ENCODE data around the gene RWDD3.

Gene RWDD3

DNA sequence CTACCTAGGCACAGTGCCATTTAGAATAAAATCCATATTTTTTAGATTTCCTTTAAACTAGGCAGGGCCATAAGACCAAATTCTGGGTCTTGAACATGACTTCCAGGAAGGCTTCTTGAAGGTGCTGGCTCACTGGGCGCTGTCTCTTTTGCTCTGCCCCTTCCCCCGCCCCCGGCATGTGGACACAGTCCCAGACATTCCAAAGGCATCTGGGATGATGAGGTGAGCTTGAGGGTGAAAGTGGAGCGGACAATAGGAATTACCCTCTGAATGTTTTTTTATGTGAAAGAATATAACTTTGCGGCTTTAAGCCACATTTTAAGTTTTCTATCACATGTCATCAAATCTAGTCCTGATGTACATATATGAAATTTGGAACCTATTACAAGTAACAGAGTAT, 29.4 kb downstream of the RWDD3 start (continued):
- TF ChIP-seq ISL1 (CRISPR knock-in tag; IDR thresholded peaks at IDR 0.05), result no peak

DNA sequence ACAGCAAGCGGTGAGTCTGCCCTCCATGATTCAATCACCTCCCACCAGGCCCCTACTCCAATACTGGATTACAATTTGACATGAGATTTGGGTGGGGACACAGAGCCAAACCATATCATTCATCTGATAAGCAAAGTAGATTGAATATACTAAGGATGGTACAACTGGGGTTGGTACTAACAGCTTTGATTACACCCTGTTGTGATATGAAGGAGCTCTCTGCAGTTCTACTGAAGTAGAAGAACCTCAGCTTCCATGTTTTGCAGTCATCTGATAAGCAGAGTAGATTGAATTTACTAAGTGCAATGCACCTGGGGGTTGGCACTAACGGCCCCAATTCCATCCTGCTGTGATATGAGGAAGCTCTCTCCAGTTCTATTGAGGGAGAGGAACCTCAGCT, 31.1 kb downstream of the RWDD3 start:
- ATAC-seq, result no peak
- TF ChIP-seq OSR1 (CRISPR knock-in tag; IDR thresholded peaks at IDR 0.05), result no peak
- no peak for TF ChIP-seq ESRRG (CRISPR knock-in tag; IDR thresholded peaks at IDR 0.05)
- no peak for TF ChIP-seq ARNTL (CRISPR knock-in tag; IDR thresholded peaks at IDR 0.05; ENCODE audit: borderline replicate concordance, low read depth)
- no peak for TF ChIP-seq BACH2 (CRISPR knock-in tag; IDR thresholded peaks at IDR 0.05; ENCODE audit: borderline replicate concordance)
- TF ChIP-seq TCF4 (CRISPR knock-in tag; IDR thresholded peaks at IDR 0.05; ENCODE audit: borderline replicate concordance), result no peak
- no peak for TF ChIP-seq GLIS3 (CRISPR knock-in tag; IDR thresholded peaks at IDR 0.05)

DNA sequence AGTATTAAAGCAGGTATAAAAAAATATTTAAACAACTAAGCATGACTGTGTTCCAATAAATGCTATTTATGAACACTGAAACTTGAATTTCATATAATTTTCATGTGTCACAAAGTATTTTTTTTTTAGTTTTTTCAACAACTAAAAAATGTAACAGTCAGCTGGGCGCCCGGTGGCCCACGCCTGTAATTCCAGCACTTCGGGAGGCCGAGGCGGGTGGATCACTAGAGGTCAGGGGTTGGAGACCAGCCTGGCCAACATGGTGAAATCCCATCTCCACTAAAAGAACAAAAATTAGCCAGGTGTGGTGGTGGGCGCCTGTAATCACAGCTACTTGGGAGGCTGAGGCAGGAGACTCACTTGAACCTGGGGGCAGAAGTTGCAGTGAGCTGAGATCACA, 42.4 kb downstream of the RWDD3 start:
- TF ChIP-seq, protein P1, sequence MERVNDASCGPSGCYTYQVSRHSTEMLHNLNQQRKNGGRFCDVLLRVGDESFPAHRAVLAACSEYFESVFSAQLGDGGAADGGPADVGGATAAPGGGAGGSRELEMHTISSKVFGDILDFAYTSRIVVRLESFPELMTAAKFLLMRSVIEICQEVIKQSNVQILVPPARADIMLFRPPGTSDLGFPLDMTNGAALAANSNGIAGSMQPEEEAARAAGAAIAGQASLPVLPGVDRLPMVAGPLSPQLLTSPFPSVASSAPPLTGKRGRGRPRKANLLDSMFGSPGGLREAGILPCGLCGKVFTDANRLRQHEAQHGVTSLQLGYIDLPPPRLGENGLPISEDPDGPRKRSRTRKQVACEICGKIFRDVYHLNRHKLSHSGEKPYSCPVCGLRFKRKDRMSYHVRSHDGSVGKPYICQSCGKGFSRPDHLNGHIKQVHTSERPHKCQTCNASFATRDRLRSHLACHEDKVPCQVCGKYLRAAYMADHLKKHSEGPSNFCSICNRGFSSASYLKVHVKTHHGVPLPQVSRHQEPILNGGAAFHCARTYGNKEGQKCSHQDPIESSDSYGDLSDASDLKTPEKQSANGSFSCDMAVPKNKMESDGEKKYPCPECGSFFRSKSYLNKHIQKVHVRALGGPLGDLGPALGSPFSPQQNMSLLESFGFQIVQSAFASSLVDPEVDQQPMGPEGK (CRISPR knock-in tag; IDR thresholded peaks at IDR 0.05; ENCODE audit: borderline replicate concordance), result no peak
- no peak for TF ChIP-seq ZNF8 (CRISPR knock-in tag; IDR thresholded peaks at IDR 0.05)
- no peak for TF ChIP-seq SNAI2 (CRISPR knock-in tag; IDR thresholded peaks at IDR 0.05)
- no peak for TF ChIP-seq ESRRG (CRISPR knock-in tag; IDR thresholded peaks at IDR 0.05)
- TF ChIP-seq, protein P2, sequence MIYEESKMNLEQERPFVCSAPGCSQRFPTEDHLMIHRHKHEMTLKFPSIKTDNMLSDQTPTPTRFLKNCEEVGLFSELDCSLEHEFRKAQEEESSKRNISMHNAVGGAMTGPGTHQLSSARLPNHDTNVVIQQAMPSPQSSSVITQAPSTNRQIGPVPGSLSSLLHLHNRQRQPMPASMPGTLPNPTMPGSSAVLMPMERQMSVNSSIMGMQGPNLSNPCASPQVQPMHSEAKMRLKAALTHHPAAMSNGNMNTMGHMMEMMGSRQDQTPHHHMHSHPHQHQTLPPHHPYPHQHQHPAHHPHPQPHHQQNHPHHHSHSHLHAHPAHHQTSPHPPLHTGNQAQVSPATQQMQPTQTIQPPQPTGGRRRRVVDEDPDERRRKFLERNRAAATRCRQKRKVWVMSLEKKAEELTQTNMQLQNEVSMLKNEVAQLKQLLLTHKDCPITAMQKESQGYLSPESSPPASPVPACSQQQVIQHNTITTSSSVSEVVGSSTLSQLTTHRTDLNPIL (CRISPR knock-in tag; IDR thresholded peaks at IDR 0.05; ENCODE audit: low read depth), result no peak
- TF ChIP-seq ISL1 (CRISPR knock-in tag; IDR thresholded peaks at IDR 0.05), result no peak
- no peak for TF ChIP-seq ZNF70 (CRISPR knock-in tag; IDR thresholded peaks at IDR 0.05)
- TF ChIP-seq BACH2 (CRISPR knock-in tag; IDR thresholded peaks at IDR 0.05; ENCODE audit: borderline replicate concordance), result no peak
- no peak for TF ChIP-seq ZNF565 (CRISPR knock-in tag; conservative IDR thresholded peaks at IDR 0.05; ENCODE audit: low read depth)
- TF ChIP-seq ZC3H10 (CRISPR knock-in tag; IDR thresholded peaks at IDR 0.05), result no peak
- no peak for TF ChIP-seq TOX (CRISPR knock-in tag; IDR thresholded peaks at IDR 0.05; ENCODE audit: borderline replicate concordance)
- TF ChIP-seq ARNTL (CRISPR knock-in tag; IDR thresholded peaks at IDR 0.05; ENCODE audit: borderline replicate concordance, low read depth), result no peak
- no peak for TF ChIP-seq PPARA (CRISPR knock-in tag; IDR thresholded peaks at IDR 0.05; ENCODE audit: borderline replicate concordance)
- no peak for TF ChIP-seq RARB (CRISPR knock-in tag; IDR thresholded peaks at IDR 0.05)
- TF ChIP-seq OSR1 (CRISPR knock-in tag; IDR thresholded peaks at IDR 0.05), result no peak
- no peak for TF ChIP-seq ZFP3 (CRISPR knock-in tag; IDR thresholded peaks at IDR 0.05)
- TF ChIP-seq TCF4 (CRISPR knock-in tag; IDR thresholded peaks at IDR 0.05; ENCODE audit: borderline replicate concordance), result no peak
- ATAC-seq, result no peak

DNA sequence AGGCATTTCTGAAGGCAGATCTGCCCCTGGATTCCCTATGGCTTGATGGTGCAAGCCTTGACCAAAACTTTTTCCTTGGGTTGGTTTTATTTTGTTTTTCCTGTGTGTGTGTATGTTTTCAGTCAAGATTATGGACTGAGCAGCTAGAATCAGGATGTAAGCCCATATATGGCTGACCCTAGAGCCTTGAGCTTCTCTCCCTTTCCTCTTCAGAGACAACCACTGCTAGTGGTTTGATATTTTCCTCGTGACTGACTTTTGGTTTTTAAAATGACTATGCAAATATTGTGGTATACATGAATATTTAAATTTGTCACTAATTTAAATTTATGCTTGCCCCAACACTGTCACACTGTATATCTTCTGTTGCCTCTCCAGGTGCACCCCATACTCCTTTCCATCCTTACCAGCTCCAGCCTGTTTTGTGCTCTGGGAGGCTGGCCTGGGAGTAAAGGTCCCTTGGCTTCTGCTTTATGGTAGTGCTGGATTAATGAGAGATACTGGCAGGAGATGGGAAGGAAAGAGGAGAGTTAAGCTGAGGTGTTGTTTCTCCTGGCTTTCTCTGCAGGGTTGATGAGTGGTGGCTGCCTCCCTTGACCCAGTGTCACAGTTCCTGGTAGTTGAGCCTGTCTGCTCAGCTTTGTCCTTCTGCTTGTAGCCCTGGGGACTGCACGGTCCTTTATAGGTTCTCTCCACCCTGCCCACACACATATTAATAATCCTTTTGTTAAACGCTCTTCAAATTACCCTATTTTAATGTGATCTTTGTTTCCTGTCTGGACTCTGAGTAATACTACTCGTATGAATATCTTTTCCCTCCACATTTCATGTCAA, 44.4 kb downstream of the RWDD3 start:
- TF ChIP-seq, protein P1 (CRISPR knock-in tag; IDR thresholded peaks at IDR 0.05; ENCODE audit: borderline replicate concordance), result no peak
- no peak for TF ChIP-seq GLIS3 (CRISPR knock-in tag; IDR thresholded peaks at IDR 0.05)
- TF ChIP-seq, protein P3, sequence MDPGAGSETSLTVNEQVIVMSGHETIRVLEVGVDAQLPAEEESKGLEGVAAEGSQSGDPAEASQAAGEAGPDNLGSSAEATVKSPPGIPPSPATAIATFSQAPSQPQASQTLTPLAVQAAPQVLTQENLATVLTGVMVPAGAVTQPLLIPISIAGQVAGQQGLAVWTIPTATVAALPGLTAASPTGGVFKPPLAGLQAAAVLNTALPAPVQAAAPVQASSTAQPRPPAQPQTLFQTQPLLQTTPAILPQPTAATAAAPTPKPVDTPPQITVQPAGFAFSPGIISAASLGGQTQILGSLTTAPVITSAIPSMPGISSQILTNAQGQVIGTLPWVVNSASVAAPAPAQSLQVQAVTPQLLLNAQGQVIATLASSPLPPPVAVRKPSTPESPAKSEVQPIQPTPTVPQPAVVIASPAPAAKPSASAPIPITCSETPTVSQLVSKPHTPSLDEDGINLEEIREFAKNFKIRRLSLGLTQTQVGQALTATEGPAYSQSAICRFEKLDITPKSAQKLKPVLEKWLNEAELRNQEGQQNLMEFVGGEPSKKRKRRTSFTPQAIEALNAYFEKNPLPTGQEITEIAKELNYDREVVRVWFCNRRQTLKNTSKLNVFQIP (CRISPR knock-in tag; IDR thresholded peaks at IDR 0.05; ENCODE audit: borderline replicate concordance, low read depth), result no peak
- TF ChIP-seq TCF4 (CRISPR knock-in tag; IDR thresholded peaks at IDR 0.05; ENCODE audit: borderline replicate concordance), result no peak
- no peak for TF ChIP-seq ZNF70 (CRISPR knock-in tag; IDR thresholded peaks at IDR 0.05)
- no peak for TF ChIP-seq SNAI2 (CRISPR knock-in tag; IDR thresholded peaks at IDR 0.05)
- no peak for TF ChIP-seq CSDC2 (CRISPR knock-in tag; IDR thresholded peaks at IDR 0.05)
- TF ChIP-seq, protein P4, sequence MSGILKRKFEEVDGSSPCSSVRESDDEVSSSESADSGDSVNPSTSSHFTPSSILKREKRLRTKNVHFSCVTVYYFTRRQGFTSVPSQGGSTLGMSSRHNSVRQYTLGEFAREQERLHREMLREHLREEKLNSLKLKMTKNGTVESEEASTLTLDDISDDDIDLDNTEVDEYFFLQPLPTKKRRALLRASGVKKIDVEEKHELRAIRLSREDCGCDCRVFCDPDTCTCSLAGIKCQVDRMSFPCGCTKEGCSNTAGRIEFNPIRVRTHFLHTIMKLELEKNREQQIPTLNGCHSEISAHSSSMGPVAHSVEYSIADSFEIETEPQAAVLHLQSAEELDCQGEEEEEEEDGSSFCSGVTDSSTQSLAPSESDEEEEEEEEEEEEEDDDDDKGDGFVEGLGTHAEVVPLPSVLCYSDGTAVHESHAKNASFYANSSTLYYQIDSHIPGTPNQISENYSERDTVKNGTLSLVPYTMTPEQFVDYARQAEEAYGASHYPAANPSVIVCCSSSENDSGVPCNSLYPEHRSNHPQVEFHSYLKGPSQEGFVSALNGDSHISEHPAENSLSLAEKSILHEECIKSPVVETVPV (CRISPR knock-in tag; IDR thresholded peaks at IDR 0.05), result no peak
- TF ChIP-seq PPARA (CRISPR knock-in tag; IDR thresholded peaks at IDR 0.05; ENCODE audit: borderline replicate concordance), result no peak
- TF ChIP-seq, protein P2 (CRISPR knock-in tag; IDR thresholded peaks at IDR 0.05; ENCODE audit: low read depth), result no peak
- no peak for ATAC-seq

Data from SK-N-SH treated with all-trans-retinoic acid at 6 μM for 48 hours (cell line).